GM18867 (cell line): ENCODE measurements around the gene CNTN2.

Experiments used
- ATAC-seq: cut with Tn5 transposase; IDR thresholded peaks from one replicate; pipeline ENCODE4 v1.9.1; 2021; ENCODE audit warnings: mild to moderate bottlenecking, moderate library complexity; ENCODE audit not compliant: unreplicated experiment

Gene CNTN2

DNA sequence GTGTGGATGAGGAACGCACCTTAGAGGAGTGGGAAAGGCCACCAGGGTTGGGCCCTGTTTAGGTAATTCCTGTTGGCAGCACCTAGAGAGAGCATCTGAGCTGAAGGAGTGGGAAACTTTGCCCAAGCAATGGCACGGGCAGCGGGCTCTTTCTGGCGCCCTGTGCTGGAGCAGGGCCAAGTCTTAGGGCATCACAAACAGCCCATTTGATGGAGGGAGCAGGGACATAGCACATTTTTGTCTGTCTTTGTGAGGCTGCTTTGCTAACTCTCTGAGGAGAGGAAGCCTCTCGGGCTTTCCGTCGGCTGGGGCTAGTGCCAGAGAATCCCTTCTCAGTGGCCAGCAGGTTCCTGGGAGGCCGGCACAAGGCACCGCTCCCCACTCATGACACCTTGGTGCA, 22.5 kb upstream of the CNTN2 start:
- no peak for ATAC-seq

GRCh38 chr1:205024679-205025078, 18.3 kb upstream of the CNTN2 start:
- ATAC-seq = no peak

- ATAC-seq = no peak
These were observed 17.8 kb upstream of the CNTN2 start for GRCh38 chr1:205025239-205025638.

GRCh38 chr1:205026181-205026580, 16.8 kb upstream of the CNTN2 start:
- ATAC-seq = no peak

- no peak for ATAC-seq
These were observed 14.6 kb upstream of the CNTN2 start for GRCh38 chr1:205028390-205028789.

GRCh38 chr1:205028924-205029323, 14.1 kb upstream of the CNTN2 start:
- ATAC-seq = no peak

- ATAC-seq = no peak
These were observed 12.8 kb upstream of the CNTN2 start for GRCh38 chr1:205030241-205030640.

DNA sequence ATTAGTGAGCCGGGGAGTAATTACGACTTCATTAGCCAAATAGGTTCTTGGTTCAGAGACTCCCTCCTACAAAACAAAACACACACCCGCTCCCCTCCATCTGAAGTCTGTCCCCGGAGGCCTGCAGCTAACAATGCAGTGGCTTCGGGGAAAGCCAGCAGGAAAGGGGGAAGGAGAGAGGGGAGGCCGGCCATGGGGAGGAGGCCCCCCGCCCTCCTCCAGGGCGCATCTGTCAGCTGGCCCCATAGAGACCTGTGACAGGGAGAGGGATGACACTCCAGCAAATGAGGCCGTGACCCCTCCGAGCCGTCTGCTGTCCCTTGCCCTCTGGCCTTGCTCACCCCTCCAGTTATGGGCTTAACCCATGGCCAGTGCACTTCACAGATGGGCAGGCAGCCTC, 12.1 kb upstream of the CNTN2 start:
- no peak for ATAC-seq

DNA sequence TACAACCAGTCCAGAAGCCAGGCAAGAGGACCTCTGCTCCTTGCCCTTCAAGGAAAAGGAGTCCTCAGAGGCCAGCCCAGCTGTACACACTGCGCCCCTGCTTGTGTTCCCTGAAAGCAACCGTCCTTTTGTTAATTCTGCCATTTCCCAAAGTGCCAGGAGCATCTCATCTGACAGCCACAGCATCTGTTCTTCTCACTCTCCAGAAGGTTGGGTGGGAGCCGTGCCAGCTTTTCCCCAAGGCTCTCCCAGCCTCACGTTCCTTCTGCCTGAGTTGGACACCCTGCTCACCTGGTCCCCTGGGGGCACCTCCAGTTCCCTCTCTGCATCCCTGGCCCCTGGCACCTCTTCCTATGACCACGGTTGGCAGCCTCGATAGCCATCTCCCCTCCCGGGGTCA, 10.5 kb upstream of the CNTN2 start:
- no peak for ATAC-seq

DNA sequence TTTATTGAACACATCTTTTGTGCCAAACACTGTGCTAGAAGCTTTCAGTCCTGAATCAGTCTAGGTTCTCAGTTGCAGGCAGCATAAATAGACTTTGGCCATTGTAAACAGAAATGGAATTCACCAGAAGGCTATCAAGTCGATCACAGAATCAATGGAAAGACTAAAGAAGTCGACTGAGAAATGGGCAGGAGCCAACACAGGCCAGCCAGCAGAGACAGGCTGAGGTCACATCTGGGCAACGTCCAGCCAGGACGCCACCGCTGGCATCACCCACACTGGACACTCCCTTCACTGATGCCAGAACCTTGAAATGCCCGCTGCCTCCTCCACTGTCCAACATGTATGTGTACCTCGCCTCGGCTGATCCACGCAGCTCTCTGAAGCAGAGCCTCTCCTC, 5.5 kb upstream of the CNTN2 start:
- no peak for ATAC-seq

DNA sequence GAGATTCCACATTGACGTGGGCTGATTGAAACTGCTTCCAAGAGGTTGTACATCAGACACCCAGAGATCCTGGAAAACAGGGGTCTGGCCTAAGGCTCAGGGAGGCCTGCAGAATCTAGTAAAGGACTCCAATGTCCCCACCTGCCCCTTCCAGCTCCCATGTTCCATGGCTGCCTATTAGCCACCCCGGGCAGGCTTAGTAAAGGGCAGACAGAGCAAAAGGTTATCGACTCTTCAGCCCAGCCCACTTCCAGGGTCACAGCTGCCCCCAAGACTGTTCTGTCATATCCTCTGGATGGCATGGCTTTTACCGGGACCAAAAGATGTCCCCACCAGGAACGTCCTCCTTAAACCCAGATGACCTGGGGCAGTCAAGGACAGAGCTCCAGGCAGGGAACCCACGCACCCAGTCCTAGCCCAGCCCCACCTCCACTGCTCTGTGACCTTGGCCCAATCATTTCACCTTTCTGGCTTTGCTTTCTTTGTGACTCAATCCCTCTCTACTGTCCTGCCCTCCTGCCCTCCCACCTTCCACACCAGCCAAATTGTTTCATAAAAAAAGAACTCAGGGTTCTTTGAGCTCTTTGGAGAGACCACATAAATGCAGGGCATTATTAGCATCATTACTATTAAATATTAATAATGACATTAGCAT, 4.8 kb upstream of the CNTN2 start:
- ATAC-seq = no peak

DNA sequence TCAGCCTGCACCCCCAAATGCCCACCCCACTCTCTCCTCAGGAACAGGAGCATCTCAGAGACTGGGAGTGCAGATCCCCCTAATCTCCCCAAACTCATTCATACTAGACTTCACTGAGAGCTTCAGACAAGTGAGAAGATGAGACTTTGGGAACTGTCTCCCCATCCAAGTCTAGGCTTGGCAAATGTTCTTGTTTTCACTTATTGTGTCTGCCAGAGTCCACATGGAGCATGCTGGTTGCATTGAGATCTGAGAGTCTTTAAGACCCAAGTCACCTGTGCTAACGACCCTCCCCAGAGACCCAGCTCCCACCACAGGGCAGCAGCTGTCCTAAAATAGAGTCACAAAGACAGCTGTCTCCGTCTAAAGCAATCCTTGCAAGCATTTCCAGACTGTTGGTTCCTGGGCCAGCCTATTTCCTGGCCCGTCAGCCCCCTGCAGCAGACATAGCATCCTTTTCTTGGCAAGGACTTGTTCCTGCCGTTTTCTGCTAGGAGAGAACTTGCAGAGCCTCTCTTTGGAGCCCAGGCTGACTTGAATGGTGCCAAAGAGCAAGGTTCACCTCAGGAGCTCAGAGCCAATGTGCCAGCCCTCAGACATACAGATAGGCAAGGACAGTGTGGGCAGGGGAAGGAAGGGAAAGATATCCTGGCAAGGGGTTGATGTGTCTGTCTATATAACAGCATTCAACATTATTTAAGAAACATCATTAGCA, 1.9 kb upstream of the CNTN2 start:
- no peak for ATAC-seq

DNA sequence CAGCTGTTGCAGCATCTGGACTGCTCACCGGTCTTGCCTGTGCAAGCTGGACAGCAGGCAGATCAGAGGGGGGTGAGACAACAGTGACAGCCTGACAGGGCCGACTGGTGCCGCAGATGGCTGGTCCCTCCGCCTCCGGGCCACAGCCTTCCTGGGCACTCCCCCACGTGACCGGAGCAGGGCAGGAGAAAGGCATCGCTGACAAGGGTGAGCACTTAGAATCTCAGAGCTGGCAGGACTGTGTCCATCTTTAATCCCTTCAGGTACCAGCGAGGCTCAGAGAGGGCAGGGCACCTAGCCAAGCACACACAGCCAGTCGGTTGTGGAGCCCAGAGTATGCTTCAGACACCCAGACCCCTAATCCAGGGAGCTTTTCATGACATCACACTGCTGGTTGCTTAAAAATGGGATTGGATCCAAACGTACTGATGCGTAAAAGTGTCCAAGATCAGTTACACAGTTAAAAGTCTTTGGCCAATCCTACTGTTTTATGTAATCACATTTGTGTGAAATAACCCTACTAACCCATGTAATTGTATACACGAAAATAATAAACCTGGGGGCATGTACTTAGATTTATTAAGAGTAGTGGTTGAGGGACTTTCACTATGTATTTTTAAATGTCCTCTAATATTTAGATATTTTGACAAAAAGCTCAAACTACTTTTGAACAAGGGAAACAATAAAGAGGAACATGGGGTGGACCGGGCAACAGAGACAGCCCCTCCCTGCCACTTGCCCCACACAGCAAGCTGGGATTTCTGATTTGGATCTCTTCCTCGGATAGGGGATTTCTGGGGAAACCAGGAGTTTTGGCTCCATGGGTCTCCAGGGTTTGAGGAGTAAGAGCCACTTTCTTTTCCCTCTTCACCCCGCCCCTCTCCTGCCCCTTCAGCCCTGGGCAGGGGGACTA, 758 bp upstream of the CNTN2 start:
- ATAC-seq = no peak

GRCh38 chr1:205043866-205044265, 854 bp downstream of the CNTN2 start:
- ATAC-seq = no peak

DNA sequence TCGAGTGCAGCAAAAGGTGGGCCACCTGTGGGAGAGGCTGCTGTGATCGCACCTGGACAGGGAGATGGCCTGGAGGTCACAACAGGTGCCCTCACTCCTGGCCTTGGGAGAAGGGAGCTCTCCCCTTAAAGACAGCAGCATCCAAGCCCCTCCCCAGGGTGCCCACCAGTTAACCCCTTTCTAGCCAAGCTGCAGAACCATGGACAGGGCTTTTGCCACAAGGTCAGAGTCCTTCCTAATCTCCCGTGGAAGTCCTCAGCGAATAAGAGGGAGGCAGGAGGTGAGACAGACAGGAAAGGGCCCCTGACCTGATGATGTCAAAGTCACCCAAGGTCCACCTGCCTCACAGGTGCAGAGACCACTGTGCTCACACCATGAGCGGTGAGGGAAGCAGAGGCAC, 1.7 kb downstream of the CNTN2 start:
- no peak for ATAC-seq

DNA sequence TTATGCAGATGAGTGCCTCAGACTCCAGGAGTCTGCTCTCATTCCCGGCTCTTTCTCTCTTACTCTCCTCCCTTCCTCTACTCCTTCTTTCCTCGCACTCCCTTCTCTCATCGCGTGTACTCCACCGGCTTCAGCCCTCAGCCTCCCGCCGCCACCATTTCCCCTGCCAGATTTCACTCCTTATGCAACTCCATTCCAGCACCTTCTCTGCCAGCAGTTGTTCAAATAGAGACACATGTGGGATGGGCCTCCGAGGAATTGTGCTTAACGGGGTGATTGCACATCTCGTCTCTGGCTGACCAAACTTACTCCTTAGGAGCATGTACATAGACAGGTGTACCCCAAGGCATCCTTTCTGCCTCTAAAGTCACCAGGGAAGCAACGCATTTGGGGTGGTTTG, 2.1 kb downstream of the CNTN2 start:
- ATAC-seq = no peak

- ATAC-seq = no peak
These were observed 3.9 kb downstream of the CNTN2 start for GRCh38 chr1:205046870-205047269.

DNA sequence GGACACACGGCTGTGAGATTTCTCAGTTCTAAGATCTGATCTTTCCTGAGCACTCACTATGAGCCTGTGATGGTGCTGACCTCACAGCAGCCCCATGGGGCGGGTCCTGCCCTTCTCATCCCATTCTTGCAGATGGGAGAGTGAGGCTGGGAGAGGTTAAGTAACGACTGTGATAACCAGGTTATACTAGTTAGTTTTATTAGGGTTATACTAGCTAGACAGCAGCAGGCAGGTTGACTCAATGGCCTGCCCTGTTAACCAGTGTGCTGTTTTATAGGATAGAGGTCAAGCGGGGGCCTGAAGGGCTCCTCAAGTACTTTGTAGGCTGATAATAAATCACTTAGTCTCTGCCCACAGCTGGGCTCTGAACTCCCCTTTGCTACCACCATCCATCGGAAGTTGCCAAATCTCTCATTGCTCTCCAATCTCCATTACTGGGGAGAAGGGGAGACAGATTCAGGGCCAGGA, 4.8 kb downstream of the CNTN2 start:
- ATAC-seq = no peak

DNA sequence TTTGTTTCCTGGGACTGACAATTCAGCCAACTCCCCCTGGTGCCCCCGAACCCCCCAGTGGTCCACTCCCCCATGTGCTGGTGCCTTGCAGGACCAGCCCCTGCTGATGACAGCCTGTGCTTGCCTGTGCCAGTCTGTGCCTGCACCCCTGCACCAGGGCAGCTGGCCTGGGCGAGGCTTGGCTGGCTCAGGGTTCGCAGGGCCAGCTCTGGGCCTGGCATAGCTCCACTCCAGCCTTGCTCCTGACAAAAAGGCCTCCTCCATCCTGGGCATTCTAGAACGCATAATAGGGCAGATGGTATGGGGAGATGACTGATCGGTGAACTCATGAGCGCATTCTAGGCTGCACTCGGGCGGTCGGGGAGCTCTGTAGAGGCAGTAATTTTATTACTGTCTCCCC, 5.4 kb downstream of the CNTN2 start:
- ATAC-seq = no peak

- no peak for ATAC-seq
These were observed 6.5 kb downstream of the CNTN2 start for GRCh38 chr1:205049479-205049878.

GRCh38 chr1:205052690-205053089, 9.7 kb downstream of the CNTN2 start:
- no peak for ATAC-seq

GRCh38 chr1:205053296-205053695, 10.3 kb downstream of the CNTN2 start:
- no peak for ATAC-seq
